K562 (cell line): ENCODE results near the gene CRIP1. TPM values are rescaled to one million over a fixed set of nuclear protein-coding genes. Genes with fewer than 3 reads are reported as not detected.
A peak's percentile ranks its signal among the peaks of the same experiment; 100 is the strongest.

Experiments used
- ATAC-seq: fragments of 200-7000 bp; cut with Tn5 transposase; 3 replicates; pipeline ENCODE4 v1.9.1; 2020; ENCODE audit warnings: moderate library complexity
- BruUV-seq: library from RNA; stranded (reverse); fragments of 400-500 nt; replicated peaks from 2 replicates; lab custom pipeline; 2021; lab: Mats Ljungman, UMichigan
- CTCF ChIA-PET: fragments of 300-600 bp; formaldehyde crosslinking; extraction: SDS; loops from one replicate; lab custom pipeline; 2021; ENCODE audit warnings: low intra/inter-chr PET ratio; lab: Yijun Ruan, JAX
- POLR2A ChIA-PET: fragments of 300-600, 350-650 bp; sonication (Branson Sonifier 250); formaldehyde crosslinking; extraction: SDS; loops from one replicate; lab custom pipeline; 2021; ENCODE audit warnings: antibody characterized with exemption, inconsistent platforms; lab: Yijun Ruan, JAX
- DNase-seq, 4 experiments: peaks; one replicate each; pipeline versions ENCODE4 v3.0.0 to v3.0.0-alpha.2; 2011 to 2018; ENCODE audit warnings: low spot score in 3 of 4, mixed read lengths in 3 of 4; ENCODE audit errors: extremely low read depth in 1 of 4
- FAIRE-seq: peaks from 2 replicates; lab custom pipeline; 2011; peaks lifted over from hg19 to GRCh38; lab: Jason Lieb, UNC
- H2AFZ ChIP-seq: 2 replicates; pipeline ENCODE4 v1.6.0; 2011; ENCODE audit warnings: low read depth, low read length, control low read depth, inconsistent platforms
- H3K27ac ChIP-seq: fragments of 200-600 bp; 3 replicates; pipeline ENCODE4 v1.8.0; 2011; ENCODE audit warnings: low read depth, mild to moderate bottlenecking, control low read depth, inconsistent platforms, low read length, moderate library complexity, mixed read lengths; ENCODE audit errors: extremely low read depth
- H3K27me3 ChIP-seq, 2 experiments: fragments of 300-600 bp in 1 of 2; 2 replicates in 1 of 2; 3 replicates in 1 of 2; pipeline versions ENCODE4 v1.6.0 to v1.8.0; 2011; ENCODE audit warnings: inconsistent platforms in 2 of 2, low read length in 2 of 2, mild to moderate bottlenecking in 1 of 2, mixed read lengths in 1 of 2, moderate library complexity in 1 of 2; ENCODE audit not compliant: control insufficient read depth in 2 of 2, insufficient read depth in 2 of 2
- H3K36me3 ChIP-seq: fragments of 300-600 bp; 3 replicates; pipeline ENCODE4 v1.8.0; 2011; ENCODE audit warnings: mild to moderate bottlenecking, low read length, inconsistent platforms; ENCODE audit not compliant: control insufficient read depth, insufficient read depth
- H3K4me1 ChIP-seq, 2 experiments: fragments of 200-600 bp in 1 of 2; replicated peaks in 1 of 2; 2 replicates in 1 of 2; 3 replicates in 1 of 2; pipeline versions ENCODE4 v1.5.1 to v1.8.0; 2011; ENCODE audit warnings: inconsistent platforms in 2 of 2, low read length in 2 of 2, mild to moderate bottlenecking in 1 of 2, mixed read lengths in 1 of 2, moderate library complexity in 1 of 2; ENCODE audit not compliant: control insufficient read depth in 2 of 2, insufficient read depth in 2 of 2
- H3K4me2 ChIP-seq: 2 replicates; pipeline ENCODE4 v1.6.1; 2011; ENCODE audit warnings: low read length, control low read depth, inconsistent platforms, mixed read lengths; ENCODE audit not compliant: insufficient read depth
- H3K4me3 ChIP-seq: fragments of 200-600 bp; sonication (generic), shearing (Covaris generic); 2 replicates; pipeline ENCODE4 v1.5.1; 2016; ENCODE audit warnings: control low read depth, inconsistent platforms
- H3K79me2 ChIP-seq: fragments of 200-600 bp; 3 replicates; pipeline ENCODE4 v1.8.0; 2011; ENCODE audit warnings: low read length, inconsistent platforms; ENCODE audit not compliant: control insufficient read depth, insufficient read depth
- H3K9ac ChIP-seq, 2 experiments: 2 replicates each; pipeline versions ENCODE4 v1.6.0 to v1.6.1; 2011; ENCODE audit warnings: low read depth in 2 of 2, low read length in 2 of 2, control low read depth in 1 of 2, inconsistent platforms in 1 of 2, mild to moderate bottlenecking in 1 of 2, mixed read lengths in 1 of 2; ENCODE audit not compliant: insufficient read depth in 1 of 2
- H3K9me1 ChIP-seq: one replicate; pipeline ENCODE4 v1.6.0; 2011; ENCODE audit warnings: inconsistent platforms, mild to moderate bottlenecking, low read length, moderate library complexity; ENCODE audit not compliant: control insufficient read depth, insufficient read depth
- H3K9me3 ChIP-seq: replicated peaks from 2 replicates; pipeline ENCODE4 v1.5.1; 2011; ENCODE audit warnings: low read depth, low read length, inconsistent platforms; ENCODE audit not compliant: control insufficient read depth, insufficient read depth
- H4K20me1 ChIP-seq: replicated peaks from 2 replicates; pipeline ENCODE4 v1.6.1; 2011; ENCODE audit warnings: low read length, inconsistent platforms, mixed read lengths; ENCODE audit not compliant: control insufficient read depth, insufficient read depth
- ATF4 ChIP-seq: fragments of 450-650 bp; formaldehyde crosslinking; IDR thresholded peaks from 2 replicates; pipeline ENCODE4 v1.4.0; 2022; ENCODE audit warnings: mild to moderate bottlenecking, moderate library complexity
- EGR1 ChIP-seq: fragments of 450-650 bp; conservative IDR thresholded peaks from 2 replicates; pipeline ENCODE4 v1.6.1; 2017; ENCODE audit warnings: mild to moderate bottlenecking
- ELF1 ChIP-seq: fragments of 200-800 bp; sonication (Bioruptor generic); IDR thresholded peaks from 2 replicates; pipeline ENCODE4 v1.6.1; 2016; ENCODE audit warnings: missing genetic modification characterization, missing compliant biosample characterization
- FOXA1 ChIP-seq: fragments of 450-650 bp; IDR thresholded peaks from 2 replicates; pipeline ENCODE4 v1.6.1; 2016; ENCODE audit warnings: mild to moderate bottlenecking, borderline replicate concordance
- HBP1 ChIP-seq: fragments of 450-650 bp; formaldehyde crosslinking; IDR thresholded peaks from 2 replicates; pipeline ENCODE4 v1.4.0; 2022; ENCODE audit warnings: missing genetic modification characterization
- TCF7 ChIP-seq: sonication (generic); IDR thresholded peaks from 2 replicates; pipeline ENCODE4 v1.6.1; 2016; ENCODE audit warnings: antibody characterized with exemption, borderline replicate concordance
- VEZF1 ChIP-seq: fragments of 200-800 bp; sonication (Bioruptor generic); IDR thresholded peaks from 2 replicates; pipeline ENCODE4 v1.6.1; 2017; ENCODE audit warnings: missing genetic modification characterization, missing compliant biosample characterization
- ZNF280A ChIP-seq: fragments of 450-650 bp; IDR thresholded peaks from 2 replicates; pipeline ENCODE4 v1.6.1; 2018; ENCODE audit warnings: mild to moderate bottlenecking, low read depth; ENCODE audit not compliant: partially characterized antibody
- WGBS: fragments of 100-300 bp; shearing (Covaris generic); methylation state at CpG from one replicate; pipeline ENCODE4 v1.1.6; 2016; ENCODE audit warnings: low coverage, mixed read lengths; ENCODE audit not compliant: insufficient coverage; ENCODE audit errors: missing lambda C conversion rate; 5-methylcytosine and 5-hydroxymethylcytosine counted together
- in situ Hi-C: fragments of 300-500 bp; cut with MboI; formaldehyde crosslinking; loops from 4 replicates; pipeline ENCODE4 v1.15.0; 2018; ENCODE audit warnings: inconsistent platforms, mixed read lengths
- intact Hi-C: fragments of 100-400 bp; cut with micrococcal nuclease; formaldehyde crosslinking; loops from 2 replicates; pipeline ENCODE4 v1.14.2; 2022
- polyA plus RNA-seq, 8 experiments: library from polyadenylated mRNA; depleted of rRNA in 4 of 8; stranded (reverse) in 5 of 8; unstranded in 3 of 8; fragments of >200 nt; fragmentation: Nextera tagmentation in 2 of 8; fragmentation: Illumina TruSeq in 1 of 8; extraction: Ambion mirVana in 2 of 8; extraction: Trizol in 1 of 8; gene quantifications; 2 replicates each; pipeline versions ENCODE4 v1.2.1 to v1.2.3, GENCODE V29; 2011 to 2014; ENCODE audit warnings: inconsistent platforms in 1 of 8, missing spikeins in 1 of 8
- total RNA-seq, 7 experiments: library from RNA; depleted of rRNA in 6 of 7; stranded (reverse); fragments of >200 nt in 6 of 7; fragmentation: Illumina TruSeq in 2 of 7; extraction: Trizol in 2 of 7; gene quantifications; 2 replicates each; pipeline versions ENCODE4 v1.2.1 to v1.2.3, GENCODE V29; 2011 to 2021; ENCODE audit warnings: low replicate concordance in 1 of 7

CRIP1 gene
- total and polyA plus RNA-seq, 9 of the 15 experiments (the other 6 are each of a cell fraction or from before 2014, with no cell fraction given) = 0.11 to 0.58 (median 0.14) TPM; not detected in 6

- no peak for TF ChIP-seq HBP1
- no peak for TF ChIP-seq EGR1
- no peak for TF ChIP-seq TCF7
- no peak for TF ChIP-seq ATF4 (CRISPR knock-in tag)
- TF ChIP-seq ELF1 (tag) = no peak
Measured at GRCh38 chr14:105525326-105525725, 38.6 kb downstream of the CRIP1 start (continued).

GRCh38 chr14:105525861-105526775, 39.4 kb downstream of the CRIP1 start, which contains the start of gene TMEM121:
Gene TMEM121 (plus strand): TSS chr14:105526583. CDS start chr14:105528835, 2,252 bp downstream.
- Histone ChIP-seq H3K4me1 (peaks cover 0 to 45% of the 10 kb centered on the region in 2 experiments; a peak in 2 of 5 replicates), H3K9me3 (no peaks in the 10 kb centered on the region), H3K9me1 (no peaks in the 10 kb centered on the region), H3K79me2 (no peaks in the 10 kb centered on the region), H3K27ac (no peak within 1 kb of the TSS), H2AFZ (no peak within 1 kb of the TSS), H3K27me3 (peaks cover 2 to 23% of the 10 kb centered on the region in 2 experiments; a peak in 2 of 5 replicates), H4K20me1 (no peaks in the 10 kb centered on the region), H3K9ac (no peak within 1 kb of the TSS), H3K4me3 (no peak within 1 kb of the TSS), H3K36me3 (no peaks in the 10 kb centered on the region), H3K4me2 (no peak within 1 kb of the TSS)
- ChIA-PET CTCF (no interaction called here), POLR2A (interaction anchor here (0.7 kb wide), 1 partner anchor 10 kb away, joined by 3 read pairs; no protein-coding TSS in a partner anchor)
- intact Hi-C loops (loop anchor here (5.0 to 10.0 kb wide), 2 partner anchors 51 to 434 kb away; partner anchors contain the start of gene CRIP2), in situ Hi-C loops (no loop called here)
- DNase-seq (peak; percentile 18 to 88 (median 66)), ATAC-seq (peak; percentile 20), FAIRE-seq (no peak)
- no TSS peak for BruUV-seq
- TF ChIP-seq FOXA1 (no peak), ZNF280A (no peak), VEZF1 (peak; percentile 18; the same call in 1 of the 2 replicates)
- WGBS = 15% methylated on average over 5 of the region's 88 CpGs
